Stimulated activated CD4-positive, alpha-beta T cell treated with anti-CD3 and anti-CD28 coated beads, Interleukin-1b, Interleukin-23, amount 100 ng/mL, for 24 hours (primary cell): ENCODE measurements around the gene TRAF5.

ENCODE experiments used
- DNase-seq, 4 experiments: peaks; one replicate each; pipeline ENCODE4 v3.0.0-alpha.2; 2020; ENCODE audit warnings: low read depth in 4 of 4, low spot score in 1 of 4

Gene TRAF5

DNA sequence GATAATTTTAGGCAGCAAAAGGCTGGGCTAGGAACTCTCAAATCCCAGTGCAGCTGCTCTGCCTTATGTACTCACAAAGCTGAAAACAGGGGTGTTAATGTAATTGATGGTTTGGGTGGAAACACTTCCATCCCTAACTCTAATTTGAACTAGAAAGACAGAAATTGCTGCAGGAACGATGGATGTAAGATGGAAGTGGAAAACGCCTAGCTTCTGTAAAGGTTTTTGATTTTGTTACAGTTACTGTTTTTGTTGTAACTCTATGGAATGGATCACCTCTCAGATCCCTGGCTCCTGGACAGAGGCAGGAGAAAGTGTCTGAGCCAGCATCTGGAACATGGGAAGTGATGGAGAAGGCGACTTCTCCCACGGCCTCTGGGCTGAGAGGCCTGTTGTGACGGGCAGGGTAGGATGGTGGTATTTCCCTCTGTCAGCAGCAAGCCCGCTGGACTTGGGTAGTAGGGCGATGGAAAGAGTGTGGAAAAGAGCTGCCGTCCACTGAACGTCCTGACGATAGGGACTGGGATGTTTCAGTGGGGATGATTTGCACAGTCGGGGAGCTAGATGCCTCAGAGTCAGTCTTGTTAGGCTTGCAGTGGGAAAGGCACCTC lies 1.6 kb downstream of the TRAF5 start:
- DNase-seq, result no peak

DNA sequence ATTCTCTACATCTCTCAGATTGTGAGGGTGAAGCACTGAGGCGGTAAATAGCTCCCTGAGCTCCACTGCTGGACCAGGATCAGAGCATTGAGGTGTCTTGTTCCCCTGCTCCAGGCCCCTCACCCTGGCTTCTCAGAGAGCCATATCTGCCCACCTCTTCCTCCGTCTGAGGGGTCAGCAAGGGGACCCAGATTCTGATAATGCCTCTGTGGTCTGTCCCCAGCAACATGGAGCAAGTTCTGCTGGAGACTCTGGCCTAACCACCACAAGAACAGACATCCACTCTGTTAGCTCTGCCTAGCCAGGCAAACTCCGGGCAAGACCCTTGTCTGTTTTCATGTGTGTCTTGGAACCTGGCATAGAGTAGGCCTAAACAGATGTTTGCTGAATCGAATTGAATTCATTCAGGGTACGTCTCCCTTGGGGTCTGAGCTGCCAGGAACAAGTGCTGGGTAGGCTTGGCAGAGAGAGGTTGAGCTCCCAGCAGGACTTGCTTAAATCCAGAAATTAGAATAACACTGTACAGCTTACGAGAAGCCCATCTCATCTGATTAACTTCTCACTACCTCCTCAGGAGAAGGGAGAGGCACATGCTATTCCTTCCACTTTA lies 2.3 kb downstream of the TRAF5 start:
- DNase-seq, result no peak

GRCh38 chr1:211329764-211330201 lies 3.1 kb downstream of the TRAF5 start:
- no peak for DNase-seq

GRCh38 chr1:211330282-211330936 lies 3.8 kb downstream of the TRAF5 start:
- DNase-seq, result no peak

DNA sequence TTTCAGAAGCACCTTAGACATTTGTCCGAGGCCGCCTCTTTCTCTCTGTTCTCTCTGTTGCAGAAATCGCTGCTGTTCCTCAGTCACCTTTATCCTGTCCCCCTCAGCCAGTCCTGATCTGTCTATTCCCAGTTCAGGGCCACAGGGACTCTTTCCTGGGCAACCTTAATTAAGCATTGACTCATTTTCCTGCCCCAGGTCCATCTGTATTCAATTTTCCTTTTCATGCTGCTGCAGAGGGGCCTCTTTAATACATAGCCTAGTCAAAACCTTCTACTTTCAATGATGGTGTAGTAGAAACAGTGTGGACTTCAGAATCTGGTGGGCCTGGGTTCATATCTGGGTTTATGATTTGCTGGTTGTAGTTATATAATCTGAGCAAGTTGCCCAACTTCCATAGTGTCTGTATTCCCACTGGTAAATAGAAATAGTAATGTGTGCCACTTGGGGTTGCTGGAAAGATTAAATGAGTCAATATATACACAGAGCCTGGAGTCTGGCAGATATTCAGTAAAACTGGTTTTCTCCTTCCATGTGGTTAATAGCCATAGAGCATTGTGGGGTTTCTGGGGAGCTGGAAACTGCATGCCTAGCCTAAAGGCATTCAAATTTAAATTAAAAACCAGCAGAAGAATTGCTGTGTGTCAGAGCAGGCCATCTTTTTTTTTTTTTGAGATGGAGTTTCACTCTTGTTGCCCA lies 4.5 kb downstream of the TRAF5 start:
- DNase-seq, result no peak

- DNase-seq, result no peak
Observed at GRCh38 chr1:211332036-211332616, 5.5 kb downstream of the TRAF5 start.

- no peak for DNase-seq
Observed at GRCh38 chr1:211332830-211333229, 6.2 kb downstream of the TRAF5 start.

DNA sequence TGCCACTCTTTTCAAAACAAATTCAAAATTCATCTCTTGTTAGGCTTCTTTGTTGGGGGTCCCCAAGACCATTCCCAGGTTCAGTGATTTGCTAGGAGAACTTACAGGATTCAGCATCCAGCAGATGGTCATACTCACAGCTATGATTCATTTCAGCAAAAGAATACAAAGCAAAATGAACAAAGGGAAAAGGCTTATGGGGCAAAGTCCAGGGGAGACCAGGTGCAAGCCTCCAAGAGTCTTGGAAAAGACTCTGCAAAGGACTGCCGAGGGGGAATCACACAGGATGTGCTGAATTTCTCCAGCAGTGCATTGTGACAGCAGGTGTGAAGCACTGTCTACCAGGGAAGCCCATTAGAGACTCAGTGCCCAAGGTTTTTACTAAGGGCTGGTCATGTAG lies 7.3 kb downstream of the TRAF5 start:
- no peak for DNase-seq

DNA sequence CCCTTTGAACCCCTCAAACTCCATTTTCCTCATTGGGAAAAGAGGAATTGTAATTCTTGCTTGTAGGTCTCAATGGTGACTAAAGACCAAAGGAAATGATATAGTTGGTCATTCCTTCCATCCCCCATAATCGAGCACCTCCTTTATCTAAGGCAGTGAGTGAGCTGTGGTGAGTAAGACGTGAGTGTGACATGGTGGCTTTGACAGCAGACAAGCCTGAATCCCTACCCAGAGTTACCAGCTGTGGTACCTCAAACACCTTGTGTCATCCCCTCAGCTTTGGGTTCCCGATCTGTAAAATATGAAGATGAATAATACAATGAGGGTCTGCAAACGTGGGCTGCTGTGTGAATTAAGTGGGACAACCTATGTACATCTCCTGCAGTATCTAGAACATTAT lies 8.4 kb downstream of the TRAF5 start:
- DNase-seq, result no peak

- no peak for DNase-seq
Observed at GRCh38 chr1:211335522-211336157, 9.0 kb downstream of the TRAF5 start.

DNA sequence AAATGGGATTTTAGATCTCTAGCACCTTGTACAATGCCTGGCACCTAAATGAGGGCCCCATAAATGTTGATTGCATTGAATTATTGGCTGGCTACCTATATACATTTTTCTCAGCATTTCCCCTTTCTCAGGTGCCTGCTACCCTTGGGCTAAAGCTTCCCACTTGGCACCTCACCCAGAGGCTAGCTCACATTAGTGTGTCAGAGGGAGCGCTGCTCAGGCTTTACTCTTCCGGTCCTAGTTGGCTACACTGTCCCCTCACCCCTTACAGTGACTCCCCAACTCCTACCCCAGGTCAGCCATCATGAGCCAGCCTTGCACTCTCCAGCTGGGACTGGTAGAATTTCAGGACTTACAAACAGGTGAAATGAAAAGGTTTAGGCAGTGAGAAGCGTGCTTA lies 9.5 kb downstream of the TRAF5 start:
- no peak for DNase-seq

GRCh38 chr1:211336775-211337174 lies 10.1 kb downstream of the TRAF5 start:
- DNase-seq, result no peak

DNA sequence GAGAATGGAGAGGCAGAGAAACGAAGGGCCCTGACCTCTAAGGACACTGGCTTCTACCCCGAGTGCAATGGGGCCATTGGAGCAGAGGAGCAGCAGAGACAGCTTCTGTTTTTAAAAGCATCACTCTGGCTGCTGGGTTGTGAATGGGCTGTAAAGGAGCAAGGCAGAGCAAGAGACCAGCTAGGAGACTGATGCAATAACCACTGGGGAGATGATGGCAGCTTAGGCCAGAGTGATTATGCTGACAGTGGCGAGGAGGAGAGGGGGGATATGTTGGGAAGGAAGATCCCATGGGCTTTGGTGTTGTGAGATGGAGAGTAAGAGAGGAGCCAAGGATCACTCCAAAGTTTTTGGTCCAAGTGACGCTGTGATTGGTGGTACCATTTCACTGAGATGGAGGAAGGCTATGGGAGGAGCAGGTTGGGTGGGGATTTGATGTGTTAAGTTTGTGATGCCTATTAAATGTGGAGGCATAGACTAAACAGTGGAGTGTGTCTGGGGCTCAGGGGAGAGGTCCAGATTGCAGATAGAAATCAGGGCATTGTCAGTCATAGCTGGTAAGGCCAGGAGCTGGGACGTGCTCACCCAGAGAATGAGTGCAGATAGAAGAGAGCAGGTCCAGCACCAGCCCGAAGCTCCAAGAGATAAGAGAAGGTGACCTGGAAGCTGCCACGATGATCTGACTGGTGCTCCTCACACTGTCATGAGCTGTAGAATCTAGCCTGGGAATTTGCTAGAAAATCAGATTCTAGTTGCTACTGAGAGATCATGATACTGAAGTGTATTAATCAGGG lies 11.0 kb downstream of the TRAF5 start:
- DNase-seq, result no peak

DNA sequence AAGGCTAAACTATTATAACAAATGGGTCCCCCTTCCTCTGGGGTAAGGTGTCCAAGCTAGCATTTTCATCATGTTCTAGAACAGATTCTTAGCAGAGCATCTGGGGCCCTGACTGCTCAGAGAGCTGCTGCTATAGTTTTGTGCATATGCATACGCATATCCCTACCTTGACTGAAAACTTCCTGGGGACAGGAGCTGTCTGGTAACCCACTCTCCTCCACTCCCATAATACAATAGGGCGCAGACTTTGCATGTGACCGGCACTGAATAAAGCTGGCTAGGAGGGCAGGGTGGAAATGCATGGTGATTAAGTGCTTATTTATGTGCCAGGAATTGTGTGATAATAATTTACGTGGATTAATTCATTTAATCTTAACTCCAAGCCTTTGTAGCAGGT lies 11.6 kb downstream of the TRAF5 start:
- no peak for DNase-seq

DNA sequence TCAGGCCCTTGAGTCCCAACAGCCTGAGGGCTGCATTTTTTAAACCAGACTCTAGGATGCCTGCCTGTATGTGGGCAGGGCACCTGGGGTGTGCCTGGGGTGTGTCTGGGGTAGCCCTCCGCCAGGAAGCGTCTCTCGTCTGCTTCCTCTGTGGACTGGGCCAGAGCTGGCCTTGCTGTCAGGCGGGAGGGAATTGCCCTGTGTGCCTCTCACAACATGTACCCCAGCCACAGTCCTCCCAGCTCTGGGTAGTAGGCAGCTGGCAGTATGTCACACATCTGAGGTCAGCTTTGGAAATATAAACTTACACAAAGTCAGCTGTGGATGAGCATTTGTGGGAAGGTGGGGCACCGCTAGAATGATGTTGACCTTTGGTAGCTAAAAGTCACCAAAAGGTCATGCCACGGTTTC lies 13.0 kb downstream of the TRAF5 start:
- no peak for DNase-seq

DNA sequence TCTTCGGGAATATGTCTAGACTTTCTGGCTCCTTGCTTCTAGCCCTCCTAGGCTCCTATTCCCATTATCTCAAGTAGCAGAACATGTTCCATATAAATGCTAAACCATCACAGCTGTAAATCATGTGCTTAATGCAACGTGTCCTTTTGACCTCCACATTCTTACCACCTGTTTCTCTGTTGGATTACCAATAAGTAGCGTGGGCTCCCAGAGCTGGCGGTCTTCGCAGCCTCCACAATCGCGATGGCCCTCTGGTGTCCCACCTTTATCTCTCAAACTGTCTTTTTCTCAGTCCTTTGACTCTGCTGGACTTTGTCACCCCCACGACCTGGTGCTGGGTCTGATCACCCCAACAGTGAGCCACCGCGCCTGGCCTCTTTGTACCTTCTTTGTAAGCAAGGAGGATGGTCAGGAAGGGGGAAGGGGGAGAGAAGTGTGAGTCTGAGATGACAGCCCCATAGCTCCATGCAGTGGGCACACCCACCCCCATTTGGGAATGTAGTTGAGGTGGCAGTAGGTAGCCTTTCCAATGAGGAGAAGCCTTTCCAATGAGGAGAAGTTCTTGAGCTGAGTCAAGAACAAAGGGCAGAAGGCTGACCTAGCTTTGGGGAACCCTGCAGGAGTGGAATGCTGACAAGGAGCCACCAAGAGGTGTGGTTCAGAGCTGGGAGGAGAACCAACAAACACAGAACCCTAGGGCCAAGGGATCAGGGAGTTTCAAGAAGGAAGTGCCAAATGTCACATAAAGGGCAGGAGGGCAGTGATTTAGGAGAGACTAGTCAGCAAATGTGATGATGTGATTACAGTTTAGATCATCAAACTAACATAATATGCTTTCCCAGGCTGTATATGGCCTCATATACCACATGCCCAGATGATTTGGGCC lies 14.2 kb downstream of the TRAF5 start:
- no peak for DNase-seq

DNA sequence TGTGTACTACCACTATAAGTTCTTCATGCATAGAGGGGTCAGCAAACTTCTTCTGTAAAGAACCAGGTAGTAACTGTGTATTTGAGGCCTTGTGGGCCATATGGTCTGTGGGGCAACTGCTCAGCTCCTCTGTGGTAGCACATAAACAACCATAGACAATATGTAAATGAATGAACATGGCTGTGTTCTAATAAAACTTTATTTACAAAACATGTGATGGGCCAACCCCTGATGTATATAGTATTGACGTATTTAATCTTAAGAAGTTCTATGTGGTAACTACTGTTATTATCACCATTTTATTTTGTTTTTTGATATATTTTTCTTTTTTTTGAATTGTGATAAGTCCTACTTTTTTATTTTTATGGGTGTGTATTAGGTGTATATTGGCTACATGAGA lies 15.4 kb downstream of the TRAF5 start:
- no peak for DNase-seq

- DNase-seq, result no peak
Observed at GRCh38 chr1:211343607-211344006, 17.0 kb downstream of the TRAF5 start.

DNA sequence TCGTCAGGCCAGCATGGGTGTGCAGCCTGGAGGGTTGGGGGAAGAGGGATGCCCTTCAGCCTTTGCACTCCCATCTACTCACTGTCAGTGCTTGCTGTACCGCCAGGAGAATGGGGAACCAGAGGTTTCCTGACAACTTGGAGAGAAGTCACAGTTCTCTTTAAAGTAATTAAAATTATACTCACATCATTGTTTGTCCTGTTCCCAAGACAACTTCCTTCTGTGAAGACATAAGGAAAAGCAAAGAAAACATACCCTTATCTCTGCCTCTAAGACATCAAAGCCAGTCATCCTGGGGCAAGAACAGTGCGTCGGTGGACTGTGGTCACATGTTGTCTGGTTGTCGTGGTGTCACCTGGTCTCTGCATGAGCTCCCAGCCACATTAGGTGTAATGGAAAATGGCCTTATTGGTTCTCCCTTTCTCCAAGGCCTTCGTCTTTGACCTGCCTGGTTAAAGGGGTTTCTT lies 17.6 kb downstream of the TRAF5 start:
- no peak for DNase-seq
